Ovary (tissue), 3 donors: ENCODE results near the gene MT1H.

ENCODE experiments used
- CTCF ChIP-seq, 3 donors: fragments of 450-650 bp in 2 of 3; fragments of 200-600 bp in 1 of 3; IDR thresholded peaks; one replicate each; pipeline versions ENCODE4 v1.5.1 to v1.8.0; 2016 to 2022; ENCODE audit warnings: antibody characterized with exemption in 3 of 3, mild to moderate bottlenecking in 1 of 3
- POLR2A ChIP-seq: fragments of 450-650 bp; IDR thresholded peaks from one replicate; pipeline ENCODE4 v1.6.1; 2017; ENCODE audit warnings: antibody characterized with exemption, mild to moderate bottlenecking, moderate library complexity
- donor health status: DM: no; HTN: no; CAD: no.

GRCh38 chr16:56701534-56701933 is 31.9 kb downstream of the MT1H start:
- TF ChIP-seq POLR2A (no peak), CTCF (IDR thresholded peaks at IDR 0.05) (no peak)
